HG03469 (cell line): ENCODE data around the gene IGIP.

Experiments used
- ATAC-seq: cut with Tn5 transposase; IDR thresholded peaks from one replicate; pipeline ENCODE4 v1.9.1; 2021; ENCODE audit warnings: mild to moderate bottlenecking, moderate library complexity, moderate number of reproducible peaks; ENCODE audit not compliant: unreplicated experiment

IGIP gene

GRCh38 chr5:140125637-140126036, at the start of gene IGIP:
Gene IGIP, plus strand, starts transcription at chr5:140125937. Its CDS starts 2,540 bp downstream, at chr5:140128477.
- no peak for ATAC-seq

- ATAC-seq = no peak
Observed at GRCh38 chr5:140076142-140076541, 49.6 kb upstream of the IGIP start.

GRCh38 chr5:140076788-140077187, 48.9 kb upstream of the IGIP start:
- no peak for ATAC-seq

GRCh38 chr5:140083120-140083519, 42.6 kb upstream of the IGIP start:
- ATAC-seq = no peak

- ATAC-seq = no peak
Observed at GRCh38 chr5:140083650-140084049, 42.1 kb upstream of the IGIP start.

- ATAC-seq = no peak
Observed at GRCh38 chr5:140084541-140084940, 41.2 kb upstream of the IGIP start.

GRCh38 chr5:140090251-140090650, 35.5 kb upstream of the IGIP start:
- no peak for ATAC-seq

- ATAC-seq = no peak
Observed at GRCh38 chr5:140093179-140093578, 32.6 kb upstream of the IGIP start.

- no peak for ATAC-seq
Observed at GRCh38 chr5:140093866-140094265, 31.9 kb upstream of the IGIP start.

- no peak for ATAC-seq
Observed at GRCh38 chr5:140094889-140095288, 30.8 kb upstream of the IGIP start.

GRCh38 chr5:140101179-140101578, 24.6 kb upstream of the IGIP start:
- ATAC-seq = no peak

- ATAC-seq = no peak
Observed at GRCh38 chr5:140103154-140103553, 22.6 kb upstream of the IGIP start.

- ATAC-seq = no peak
Observed at GRCh38 chr5:140104100-140104499, 21.6 kb upstream of the IGIP start.

GRCh38 chr5:140106101-140106500, 19.6 kb upstream of the IGIP start:
- ATAC-seq = no peak

GRCh38 chr5:140106805-140107311, 18.9 kb upstream of the IGIP start:
- no peak for ATAC-seq

GRCh38 chr5:140107312-140108092, 18.2 kb upstream of the IGIP start:
- peak; percentile 70 for ATAC-seq

- no peak for ATAC-seq
Observed at GRCh38 chr5:140108093-140109017, 17.4 kb upstream of the IGIP start.

GRCh38 chr5:140109018-140109758, 16.5 kb upstream of the IGIP start:
- ATAC-seq = no peak

- ATAC-seq = no peak
Observed at GRCh38 chr5:140109759-140110645, 15.7 kb upstream of the IGIP start.

- ATAC-seq = no peak
Observed at GRCh38 chr5:140110646-140110957, 15.1 kb upstream of the IGIP start.
